Endometrial microvascular endothelial cells (primary cell): Measurements from ENCODE around the gene DDAH2. TPM values are rescaled to one million over a fixed set of nuclear protein-coding genes. Genes with fewer than 3 reads are reported as not detected.

Experiments
- in situ Hi-C: cut with HindIII; loops from 2 replicates; pipeline ENCODE4 v1.10.0; 2017; ENCODE audit warnings: low sequenced_read_pairs, low pct_unique_long_range_greater_than_20kb; ENCODE audit errors: inconsistent ontology term
- total RNA-seq: library from RNA; depleted of rRNA; stranded (reverse); fragments of >200 nt; gene quantifications from one replicate; pipeline ENCODE4 v1.2.3, GENCODE V29; 2015; ENCODE audit errors: inconsistent ontology term

DDAH2 gene
- total RNA-seq, 1 donor from 2014 or later = 64.2 TPM

DNA sequence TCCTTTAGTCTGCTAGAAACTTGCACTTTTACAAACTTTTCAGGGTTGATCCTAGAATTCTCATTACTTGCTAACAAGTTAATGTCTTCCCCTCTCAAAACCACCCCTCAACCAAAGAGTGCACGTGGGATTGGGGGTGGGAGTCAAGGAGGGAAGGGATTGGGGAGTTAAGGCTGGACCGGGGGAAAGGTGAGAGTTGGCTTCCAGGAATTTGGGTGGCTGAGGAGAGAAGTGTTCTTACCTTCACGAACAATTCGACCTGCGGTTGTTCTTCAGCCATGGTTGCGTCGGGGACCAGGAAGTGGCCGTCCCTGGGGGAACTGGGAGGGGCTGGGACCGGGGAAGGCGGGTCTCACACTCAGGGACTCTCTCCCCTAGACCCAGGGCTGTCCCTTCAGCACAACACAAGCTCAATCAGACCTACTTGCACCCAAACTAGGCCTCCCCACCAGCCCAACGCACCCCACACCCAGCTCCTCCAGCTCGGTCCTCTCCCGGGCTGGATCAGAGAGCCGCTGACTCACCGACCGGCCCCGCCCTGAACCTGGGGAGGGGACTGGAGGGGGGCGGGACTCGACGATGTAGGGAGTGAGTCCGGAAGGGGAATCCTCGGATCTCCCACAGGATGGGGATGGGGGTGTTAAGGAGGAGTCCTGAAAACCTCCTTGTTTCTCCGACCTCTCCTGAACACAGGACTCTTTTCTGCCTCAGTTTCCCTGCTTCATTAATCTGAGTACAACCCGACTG is 7.1 kb upstream of the DDAH2 start, which contains the start of gene CLIC1:
Gene CLIC1 (minus strand): TSS at position 510 of the 747 bp plus-strand sequence. CDS start 230 bp downstream, at position 280.
- in situ Hi-C loops = no loop called here

DNA sequence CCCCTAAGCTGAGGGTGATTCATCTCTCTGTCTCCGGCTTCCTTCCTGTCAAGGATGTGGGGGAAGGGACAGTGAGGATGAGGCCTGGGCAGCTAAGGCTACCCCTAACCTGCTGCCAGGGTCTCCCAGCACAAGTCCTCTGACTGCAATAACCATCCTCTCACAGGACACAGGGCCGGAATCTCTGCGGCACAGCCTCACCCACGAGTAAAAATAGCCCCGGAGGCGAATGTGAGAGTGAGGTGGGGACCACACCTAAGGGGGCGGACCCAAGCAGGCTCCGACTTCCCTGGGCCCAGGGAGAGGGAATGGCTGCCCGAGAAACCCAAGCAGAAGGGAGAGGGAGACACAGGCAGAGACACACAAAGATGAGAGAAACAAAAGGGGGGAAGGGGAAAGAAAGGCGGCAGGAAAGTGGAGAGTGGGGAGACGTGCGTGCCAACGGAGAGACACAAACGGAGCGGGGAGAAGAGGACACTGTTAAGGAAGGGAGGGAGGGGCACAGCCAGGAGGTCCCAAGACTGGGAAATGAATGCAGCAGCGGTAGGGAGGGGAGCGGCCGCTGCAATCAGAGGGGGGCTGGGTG is 5.8 kb upstream of the DDAH2 start:
- in situ Hi-C loops = no loop called here

DNA sequence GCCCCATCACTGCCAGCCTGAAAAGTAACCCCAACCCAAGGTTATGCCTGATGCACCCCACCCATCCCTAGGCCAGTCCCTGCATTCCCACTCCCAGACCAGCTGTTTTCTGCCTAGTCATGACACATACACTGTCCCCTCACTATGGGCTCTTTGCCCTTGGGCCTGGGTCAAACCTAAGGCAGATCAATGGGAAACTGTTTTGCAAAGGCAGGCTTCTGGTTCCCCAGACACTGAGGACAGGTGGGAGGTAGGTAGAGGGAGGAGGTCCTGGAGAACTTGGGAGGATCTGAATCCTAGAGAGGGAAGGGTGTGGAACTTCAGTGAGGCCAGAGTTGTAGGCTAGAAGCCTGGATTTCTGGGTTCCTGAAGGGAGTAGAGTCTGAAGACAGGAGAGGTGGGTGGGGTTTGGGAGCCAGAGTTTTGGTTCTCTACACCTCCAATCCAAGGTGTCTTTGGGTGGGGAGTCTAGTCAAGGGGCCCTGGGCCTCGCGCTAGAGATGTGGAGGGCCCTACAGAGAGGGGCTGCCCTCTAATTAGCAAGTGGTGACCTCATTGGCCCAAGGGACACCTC is 5.2 kb upstream of the DDAH2 start:
- in situ Hi-C loops = no loop called here

DNA sequence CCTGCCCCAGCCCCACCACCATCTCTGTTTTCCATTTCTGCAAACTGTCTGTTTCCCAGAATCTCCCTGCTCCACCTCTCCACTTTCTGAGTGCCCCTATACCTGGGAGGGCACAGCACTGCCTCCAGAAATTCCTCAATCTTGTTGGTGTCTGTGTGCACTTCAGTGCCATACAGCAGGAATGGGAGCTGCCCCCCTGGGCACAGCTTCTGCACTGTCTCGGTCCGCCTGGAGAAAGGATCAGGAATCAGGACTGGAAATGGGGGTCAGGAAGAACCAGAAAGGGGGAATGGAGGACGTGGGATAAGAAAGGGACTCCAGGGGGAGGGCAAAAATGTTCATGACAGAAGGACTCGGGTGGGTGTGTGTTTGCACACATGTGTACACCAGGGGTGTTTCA is 4.6 kb upstream of the DDAH2 start:
- in situ Hi-C loops = no loop called here

DNA sequence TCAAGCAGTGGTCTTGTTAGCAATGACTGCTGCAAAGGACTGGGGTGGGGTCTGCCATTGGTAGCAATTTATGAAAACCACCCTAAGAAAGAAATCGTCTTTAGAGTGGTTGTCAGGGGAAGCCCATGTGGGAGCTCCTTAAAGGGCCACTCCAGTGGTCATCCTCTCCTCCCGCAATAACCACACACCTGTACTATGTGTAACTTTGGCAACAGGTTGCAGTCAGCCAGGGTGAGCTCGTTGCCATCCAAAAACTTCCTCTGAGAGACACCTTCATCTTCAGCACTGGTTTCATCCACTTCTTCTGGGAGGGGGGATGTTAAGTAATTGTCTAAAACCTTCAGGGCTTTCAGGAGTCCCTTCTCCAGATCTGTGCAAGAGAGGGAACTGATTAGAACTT is 2.9 kb upstream of the DDAH2 start:
- in situ Hi-C loops = no loop called here

DNA sequence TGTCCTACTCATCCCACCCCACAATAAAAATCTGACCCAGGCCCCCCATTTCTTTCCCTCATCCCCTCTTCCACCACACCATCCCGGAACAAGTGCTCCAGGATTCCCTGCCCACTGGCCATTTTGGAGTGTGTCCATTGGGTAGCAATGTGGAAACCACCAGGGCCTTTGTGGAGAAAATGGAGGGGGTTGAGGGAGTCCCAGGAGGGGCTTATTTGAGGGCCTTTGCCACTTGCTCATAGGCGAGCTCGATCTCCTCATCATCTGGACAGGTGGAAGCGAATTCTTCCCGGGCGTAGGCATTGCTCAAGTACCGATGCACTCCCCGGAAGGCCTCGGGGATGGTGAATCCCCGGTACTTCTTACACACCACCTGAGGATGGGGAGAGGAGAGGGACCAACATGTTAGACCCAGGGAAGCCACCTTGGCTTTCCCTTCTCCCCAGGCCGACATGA is 1.6 kb upstream of the DDAH2 start:
- in situ Hi-C loops = no loop called here

DNA sequence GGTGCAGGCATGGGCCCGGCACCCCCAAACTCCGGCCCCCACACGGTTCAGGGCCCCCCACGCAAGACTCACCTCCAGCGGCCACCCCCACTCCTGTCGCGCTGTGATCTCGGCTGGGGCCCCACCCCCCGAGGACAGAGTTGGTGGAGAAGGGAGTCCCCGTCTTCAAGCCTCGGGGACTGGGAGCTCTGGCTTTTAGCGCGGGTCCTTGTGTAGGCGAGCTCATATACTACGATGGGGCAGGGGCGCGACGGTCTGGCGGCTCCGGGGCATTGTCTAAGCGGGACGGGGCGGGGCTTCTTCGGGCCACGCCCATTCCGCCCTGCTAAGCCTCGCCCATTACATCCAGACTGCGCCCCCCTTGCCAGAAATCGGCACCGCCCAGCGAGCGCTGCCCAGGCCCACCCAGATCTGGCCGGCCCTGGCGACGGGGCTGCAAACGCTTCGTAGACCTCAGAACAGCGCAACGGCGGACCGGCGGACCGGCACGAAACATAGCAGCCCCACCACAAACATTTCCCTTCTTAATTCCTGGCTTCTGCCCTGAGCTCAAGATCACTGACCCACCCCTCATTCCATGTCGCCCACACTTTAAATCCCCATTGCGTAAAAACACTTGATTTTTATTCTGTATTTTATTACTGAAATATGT is 1.0 kb upstream of the DDAH2 start:
- in situ Hi-C loops = no loop called here

DNA sequence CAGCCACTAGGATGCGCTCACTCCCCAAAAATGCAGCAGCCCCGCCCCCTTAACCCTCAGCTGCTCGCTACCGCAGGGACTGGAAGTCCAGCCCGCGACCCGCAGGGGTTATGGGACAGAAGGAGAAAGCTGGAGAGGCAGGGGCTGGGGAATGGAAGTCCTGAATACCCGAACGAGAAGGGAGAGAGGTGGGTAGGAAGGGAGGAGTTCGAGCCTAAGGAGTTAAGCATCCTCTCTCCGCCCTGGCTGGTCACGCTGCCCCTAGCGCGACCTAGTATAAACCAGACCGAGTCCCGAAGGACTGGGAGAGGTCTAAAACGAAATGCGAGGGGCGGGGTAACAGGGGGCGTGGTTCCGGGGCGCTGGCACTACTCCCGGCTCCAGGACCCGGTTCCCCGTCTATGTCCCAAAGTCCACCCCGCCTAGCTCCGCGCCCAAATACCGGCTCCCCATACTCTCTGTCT is 448 bp upstream of the DDAH2 start:
- in situ Hi-C loops = no loop called here

DNA sequence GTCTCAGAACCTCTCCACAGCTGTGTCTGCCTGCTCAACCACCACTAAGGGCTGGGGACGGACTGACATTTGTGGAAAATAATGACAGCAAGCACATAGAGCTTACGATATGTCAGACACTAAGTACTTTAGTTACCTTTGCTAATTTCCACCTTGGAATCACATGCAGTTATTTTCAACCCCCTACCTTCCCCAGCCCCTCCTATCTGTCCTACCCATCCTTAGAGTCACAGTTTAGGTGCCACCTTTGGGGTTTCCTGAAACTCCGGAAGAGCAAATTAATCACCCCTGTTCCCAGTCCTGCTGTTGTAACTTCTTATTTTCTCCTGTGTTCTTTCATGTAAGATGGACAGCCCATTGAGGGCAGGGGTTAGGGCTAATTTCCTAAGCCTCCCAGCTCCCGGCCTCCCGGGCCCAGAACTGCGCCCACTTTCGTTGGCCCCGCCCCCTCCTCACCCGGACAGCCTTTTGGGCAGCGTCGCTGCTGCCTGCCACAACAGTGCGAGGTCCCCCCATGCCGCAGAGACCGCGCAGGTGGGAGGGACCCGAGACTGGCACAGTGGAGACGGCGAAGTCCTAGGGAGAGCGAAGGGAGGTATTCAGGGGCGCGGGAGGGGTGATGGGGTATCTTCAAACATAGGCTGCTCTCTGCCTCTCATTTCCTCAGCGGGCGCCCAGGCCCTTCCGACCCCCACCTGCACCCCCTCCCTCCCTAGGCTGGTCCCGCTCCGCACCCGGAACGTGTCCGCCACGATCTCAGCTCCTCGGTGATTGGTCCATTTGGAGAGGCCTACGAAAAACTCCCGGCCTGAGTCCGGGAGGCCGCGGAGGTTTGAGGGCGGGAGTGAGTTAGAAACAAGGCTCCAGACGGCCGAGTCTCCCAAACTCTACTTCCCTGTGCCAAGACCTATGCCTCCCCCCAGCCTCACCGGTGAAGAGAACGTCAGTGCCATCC is 1.1 kb downstream of the DDAH2 start:
- in situ Hi-C loops = no loop called here

DNA sequence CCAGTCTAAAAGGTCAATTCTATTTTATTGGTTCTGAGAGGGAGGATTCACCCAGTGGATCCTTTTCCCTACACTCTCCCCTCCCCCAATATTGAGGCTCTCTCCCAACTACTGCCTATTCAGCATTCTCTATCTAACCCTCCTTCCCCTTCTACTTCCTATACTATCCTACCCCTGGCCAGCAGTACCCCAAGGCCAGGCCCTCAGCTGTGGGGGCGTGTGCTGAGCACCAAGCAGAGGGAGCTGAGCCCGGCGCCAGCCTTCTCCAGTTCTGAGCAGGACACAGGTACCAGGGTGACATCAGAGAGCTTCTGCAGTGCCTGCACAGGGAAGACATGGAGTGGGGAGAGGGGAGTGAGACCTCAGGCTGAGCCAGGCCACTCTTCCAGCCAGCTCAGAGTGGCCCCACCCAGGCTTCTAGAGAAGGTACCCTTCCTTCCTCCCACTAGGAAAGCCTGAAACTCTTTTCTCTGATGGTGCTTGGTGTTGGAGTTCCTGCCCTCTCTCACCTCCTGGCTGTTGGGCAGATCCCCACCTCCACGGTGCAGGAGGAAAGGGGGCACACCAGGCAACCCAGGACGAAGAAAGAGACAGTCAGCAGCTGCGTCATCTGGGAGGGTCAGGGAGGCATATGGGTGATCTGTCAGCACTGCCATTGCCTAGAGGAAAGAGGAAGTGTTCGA is 1.9 kb downstream of the DDAH2 start:
- in situ Hi-C loops = no loop called here

DNA sequence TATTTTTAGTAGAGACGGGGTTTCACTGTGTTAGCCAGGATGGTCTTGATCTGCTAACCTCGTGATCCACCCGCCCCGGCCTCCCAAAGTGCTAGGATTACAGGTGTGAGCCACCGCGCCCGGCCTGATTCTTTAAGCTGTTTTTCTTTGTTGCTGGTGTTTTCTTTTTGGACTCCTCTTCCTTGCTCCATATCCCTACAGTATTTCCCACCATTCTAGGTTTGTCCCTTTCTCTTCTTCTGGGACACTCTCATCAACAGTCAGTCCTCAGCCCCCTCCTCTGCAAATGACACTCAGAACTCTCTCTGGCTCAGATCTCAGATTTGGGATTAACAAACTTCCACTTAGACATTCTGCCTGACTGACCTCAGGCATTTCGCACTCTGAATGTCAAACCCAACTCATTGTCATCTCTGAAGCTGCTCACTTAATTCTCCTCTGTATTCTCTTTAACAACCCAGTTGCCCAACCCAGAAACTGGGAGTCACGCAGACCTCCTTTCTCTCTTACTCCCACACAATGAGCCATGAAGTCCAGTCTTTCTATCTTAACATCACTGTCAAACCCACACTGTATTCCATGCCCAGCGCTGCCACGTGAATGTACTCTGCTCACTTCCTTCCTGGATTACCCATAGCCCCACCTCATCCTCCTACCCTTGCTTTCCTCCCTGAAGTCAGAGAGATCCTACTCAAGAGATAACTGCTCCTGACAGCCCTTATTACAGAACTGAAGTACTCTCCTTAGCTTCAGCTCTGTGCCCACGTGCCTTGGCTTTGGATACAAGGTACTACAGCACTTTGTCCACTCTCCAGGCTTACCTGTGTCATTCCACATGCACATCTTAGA is 3.4 kb downstream of the DDAH2 start:
- in situ Hi-C loops = no loop called here

DNA sequence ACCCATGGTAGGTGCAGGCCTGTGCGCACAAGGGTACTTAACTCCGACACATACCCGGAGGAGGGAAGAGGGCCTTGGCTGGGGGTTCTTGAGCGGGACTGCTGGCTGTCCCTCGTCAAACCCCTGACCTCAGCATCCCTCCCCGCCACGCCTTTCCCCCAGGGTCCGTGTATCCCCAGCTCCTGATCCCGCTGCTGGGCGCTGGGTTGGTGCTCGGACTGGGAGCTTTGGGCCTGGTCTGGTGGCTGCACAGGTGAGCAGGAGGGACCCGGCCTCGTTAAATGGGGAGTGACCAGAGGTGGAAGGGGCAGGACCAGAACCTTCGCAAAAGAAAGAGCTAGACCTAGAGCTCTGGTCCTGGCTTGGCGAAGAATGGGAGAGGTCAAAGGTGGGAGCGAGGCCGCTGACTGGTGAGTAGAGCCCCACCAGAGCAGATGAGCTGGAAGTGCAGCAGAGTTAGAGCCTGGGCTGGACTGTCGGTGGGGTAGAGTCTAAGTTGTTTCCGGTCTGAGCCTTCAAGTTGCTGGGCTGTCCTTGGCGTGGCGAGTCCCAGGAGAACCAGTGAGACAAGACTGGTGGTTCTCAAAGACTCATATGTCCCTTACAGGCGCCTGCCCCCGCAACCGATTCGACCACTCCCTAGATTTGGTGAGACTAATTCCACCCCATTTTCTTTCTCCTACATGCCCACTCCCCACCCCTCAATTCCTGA is 5.0 kb downstream of the DDAH2 start:
- in situ Hi-C loops = no loop called here

DNA sequence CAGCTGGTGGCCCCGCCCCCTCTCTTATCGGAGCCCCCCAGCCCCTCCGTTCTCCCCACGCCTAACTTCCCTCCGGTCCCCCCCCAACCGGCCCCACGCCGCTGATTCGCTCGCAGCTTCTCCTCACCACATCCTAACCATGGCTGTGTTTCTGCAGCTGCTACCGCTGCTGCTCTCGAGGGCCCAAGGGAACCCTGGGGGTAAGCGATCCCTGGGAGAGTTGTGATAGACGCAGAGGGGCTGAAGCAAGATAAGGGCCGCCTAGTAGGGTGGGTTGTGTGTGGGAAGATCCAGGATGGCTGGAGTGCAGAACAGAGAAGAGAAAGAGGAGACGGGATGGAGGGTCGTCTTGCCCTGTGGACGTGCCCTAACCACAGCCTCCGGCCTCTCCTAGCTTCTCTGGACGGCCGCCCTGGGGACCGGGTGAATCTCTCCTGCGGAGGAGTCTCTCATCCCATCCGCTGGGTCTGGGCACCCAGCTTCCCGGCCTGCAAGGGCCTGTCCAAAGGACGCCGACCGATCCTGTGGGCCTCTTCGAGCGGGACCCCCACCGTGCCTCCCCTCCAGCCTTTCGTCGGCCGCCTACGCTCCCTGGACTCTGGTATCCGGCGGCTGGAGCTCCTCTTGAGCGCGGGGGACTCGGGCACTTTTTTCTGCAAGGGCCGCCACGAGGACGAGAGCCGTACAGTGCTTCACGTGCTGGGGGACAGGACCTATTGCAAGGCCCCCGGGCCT is 5.7 kb downstream of the DDAH2 start, which contains the start of gene MPIG6B:
Gene MPIG6B (plus strand): TSS at position 129 of the 735 bp plus-strand sequence. CDS start 11 bp downstream, at position 140.
- in situ Hi-C loops = no loop called here

DNA sequence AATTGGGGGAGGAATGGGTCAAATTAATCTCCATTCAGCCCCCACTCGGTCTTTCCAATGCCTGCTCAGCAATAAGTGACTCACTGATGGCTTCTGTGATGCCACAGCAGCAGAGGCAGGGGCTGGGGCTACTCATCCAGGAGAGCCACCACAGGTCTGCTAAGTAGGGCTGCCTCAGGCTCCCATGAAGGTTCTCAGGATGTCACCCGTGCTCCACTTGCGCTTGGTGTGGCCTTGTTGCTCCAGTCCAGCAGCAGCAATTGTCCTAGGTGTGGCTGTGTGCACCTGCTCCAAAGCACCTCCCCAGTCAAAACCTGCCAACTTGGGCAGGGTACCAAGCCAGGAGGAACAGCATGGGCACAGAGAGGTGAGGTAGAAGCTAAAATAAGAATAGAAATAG is 6.9 kb downstream of the DDAH2 start:
- in situ Hi-C loops = no loop called here

DNA sequence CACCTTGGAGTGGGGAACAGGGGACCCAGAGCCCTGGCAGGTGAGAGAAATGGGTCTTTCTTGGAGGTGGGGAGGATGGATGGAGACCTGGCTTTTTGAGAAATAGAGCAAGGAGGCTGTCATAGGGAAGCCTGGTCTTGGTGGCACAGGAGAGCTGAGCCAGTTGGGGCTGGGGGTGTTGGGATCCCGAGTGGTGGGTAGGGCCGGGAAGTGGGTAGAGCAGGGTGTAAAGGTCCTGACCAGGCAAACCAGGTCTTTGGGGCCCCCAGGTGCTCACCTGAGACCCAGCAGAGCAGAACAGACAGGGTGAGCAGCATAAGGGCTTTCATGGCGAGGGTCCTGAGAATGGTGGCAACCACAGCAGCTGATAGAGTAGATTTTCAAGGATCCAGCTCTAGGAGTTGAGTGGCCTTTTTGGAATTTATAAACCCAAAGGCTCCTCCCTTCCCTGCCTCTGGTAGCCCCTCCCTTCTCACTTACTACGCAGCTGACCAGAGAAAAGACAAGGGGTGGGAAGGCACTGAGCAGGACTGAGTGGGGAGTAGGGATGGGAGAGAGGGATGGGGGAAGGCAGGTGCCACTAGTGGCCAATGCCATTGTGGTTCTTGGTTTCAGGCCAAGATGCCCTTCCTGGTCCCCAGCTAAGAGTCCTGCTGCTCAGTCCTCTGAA is 7.6 kb downstream of the DDAH2 start, which contains the start of gene LY6G6C:
Gene LY6G6C (minus strand): TSS at position 396 of the 670 bp plus-strand sequence. CDS start 67 bp downstream, at position 329.
- in situ Hi-C loops = no loop called here
